Frontal cortex (tissue), 4 donors: ENCODE data around the gene AFMID. TPM values are rescaled to one million over a fixed set of nuclear protein-coding genes. Genes with fewer than 3 reads are reported as not detected.
A peak's percentile ranks its signal among the peaks of the same experiment; 100 is the strongest.
"Not testable (repeated sequence)": the region's sequence is repeated elsewhere in the genome, so short reads cannot be mapped to it uniquely, and the experiment has no call there.

Source experiments
- DNase-seq, 2 donors: peaks; one replicate each; pipeline ENCODE4 v3.0.0; 2012; ENCODE audit warnings: low spot score in 2 of 2
- FAIRE-seq: peaks from 2 replicates; lab custom pipeline; 2012; peaks lifted over from hg19 to GRCh38; lab: Jason Lieb, UNC
- small RNA-seq: library from RNA; depleted of rRNA; stranded (forward); fragments of <200 nt; gene quantifications from one replicate; pipeline ENCODE3, GENCODE V24; 2014
- total RNA-seq: library from RNA; depleted of rRNA; stranded (reverse); fragments of >200 nt; gene quantifications from one replicate; pipeline ENCODE4 v1.2.3, GENCODE V29; 2014
- donor health status: control.
- donor health status: control.
- donor health status: control.

AFMID gene
- total RNA-seq, 1 donor from 2014 or later = 33.4 TPM

DNA sequence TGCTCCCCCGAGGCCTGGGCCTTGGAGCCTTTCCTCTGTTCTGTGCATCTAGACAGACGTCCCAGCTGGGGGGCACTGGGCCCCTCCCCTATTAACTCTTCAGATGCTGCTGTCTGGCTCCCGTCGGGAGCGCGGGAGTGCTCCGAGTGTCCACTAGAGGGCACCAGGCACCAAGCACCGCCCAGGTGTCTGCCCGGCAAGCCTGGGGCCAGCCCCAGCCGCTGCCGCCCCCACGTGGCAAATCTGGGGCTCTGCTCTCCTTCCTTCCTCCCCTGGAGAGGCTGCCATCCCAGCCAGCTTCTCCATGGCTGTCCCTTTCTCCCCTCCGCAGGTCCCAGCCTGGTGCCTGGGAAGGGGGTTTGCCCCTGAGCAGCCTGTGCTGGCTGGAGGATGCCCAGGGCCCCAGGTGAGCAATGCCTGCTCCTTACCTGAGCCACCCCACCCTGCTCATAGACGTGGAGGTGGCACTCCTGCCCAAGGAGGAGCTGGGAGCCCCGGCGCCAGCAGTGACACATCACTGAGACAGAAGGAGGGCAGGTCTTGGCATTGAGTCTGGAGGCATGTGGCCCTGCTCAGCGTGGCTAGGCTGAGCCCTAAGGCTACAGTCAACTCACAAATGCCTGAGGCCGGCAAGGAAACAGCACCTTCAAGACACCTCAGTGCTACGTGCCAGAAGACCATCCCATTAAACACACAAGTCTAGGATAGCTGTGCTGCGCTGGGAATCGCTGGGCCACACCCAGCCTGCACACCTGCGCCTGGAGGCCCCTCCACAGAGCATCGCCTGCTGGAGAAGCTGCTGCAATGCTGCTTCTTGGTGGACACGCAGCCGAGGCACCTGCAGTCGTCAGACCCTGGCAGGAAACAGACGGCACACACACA lies 64.0 kb downstream of the AFMID start:
- FAIRE-seq (no peak), DNase-seq (peak; percentile 85 to 95)

DNA sequence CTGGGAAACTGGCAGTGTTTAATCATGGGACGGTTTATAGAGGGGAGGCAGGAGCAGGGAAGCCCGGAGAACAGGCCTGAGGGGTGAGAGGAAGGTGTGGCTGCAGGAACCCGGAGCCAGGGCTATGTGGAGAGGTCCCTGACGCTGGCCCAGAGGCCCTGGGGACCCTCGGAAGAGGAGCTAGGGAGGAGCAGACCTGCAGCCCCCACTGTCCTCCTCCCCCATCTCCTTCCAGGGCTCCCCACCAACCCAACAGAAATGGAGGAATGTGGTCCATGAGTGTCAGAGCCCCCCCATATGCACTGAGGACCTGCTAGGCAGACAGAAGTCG lies 64.6 kb downstream of the AFMID start:
- FAIRE-seq = no peak
- DNase-seq = no peak

DNA sequence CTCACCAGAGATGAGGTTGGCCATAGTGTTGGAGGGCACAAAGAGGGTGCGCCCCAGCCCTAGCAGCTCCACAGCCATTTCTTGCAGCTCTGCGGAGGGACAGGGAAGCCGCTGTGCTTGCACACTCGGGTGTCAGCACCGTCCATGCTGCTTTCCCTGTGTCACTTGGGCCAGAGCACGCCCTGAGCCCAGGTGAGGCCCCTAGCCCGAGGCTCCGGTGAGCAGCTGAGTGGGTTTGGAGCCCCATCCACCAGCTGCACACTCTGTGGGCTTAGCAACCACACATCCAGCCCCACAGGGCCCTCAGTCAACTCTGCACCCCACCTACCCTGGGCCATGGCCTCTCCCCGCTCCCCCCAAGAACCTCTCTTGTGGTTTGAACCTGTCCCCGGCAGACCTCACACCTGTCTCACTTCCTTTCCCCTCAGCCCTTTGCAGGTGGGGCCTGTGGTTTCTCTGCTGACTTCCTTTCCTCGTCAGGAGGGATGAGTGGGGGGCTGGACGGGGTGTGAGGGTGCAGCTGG lies 65.0 kb downstream of the AFMID start:
- no peak for FAIRE-seq
- no peak for DNase-seq

DNA sequence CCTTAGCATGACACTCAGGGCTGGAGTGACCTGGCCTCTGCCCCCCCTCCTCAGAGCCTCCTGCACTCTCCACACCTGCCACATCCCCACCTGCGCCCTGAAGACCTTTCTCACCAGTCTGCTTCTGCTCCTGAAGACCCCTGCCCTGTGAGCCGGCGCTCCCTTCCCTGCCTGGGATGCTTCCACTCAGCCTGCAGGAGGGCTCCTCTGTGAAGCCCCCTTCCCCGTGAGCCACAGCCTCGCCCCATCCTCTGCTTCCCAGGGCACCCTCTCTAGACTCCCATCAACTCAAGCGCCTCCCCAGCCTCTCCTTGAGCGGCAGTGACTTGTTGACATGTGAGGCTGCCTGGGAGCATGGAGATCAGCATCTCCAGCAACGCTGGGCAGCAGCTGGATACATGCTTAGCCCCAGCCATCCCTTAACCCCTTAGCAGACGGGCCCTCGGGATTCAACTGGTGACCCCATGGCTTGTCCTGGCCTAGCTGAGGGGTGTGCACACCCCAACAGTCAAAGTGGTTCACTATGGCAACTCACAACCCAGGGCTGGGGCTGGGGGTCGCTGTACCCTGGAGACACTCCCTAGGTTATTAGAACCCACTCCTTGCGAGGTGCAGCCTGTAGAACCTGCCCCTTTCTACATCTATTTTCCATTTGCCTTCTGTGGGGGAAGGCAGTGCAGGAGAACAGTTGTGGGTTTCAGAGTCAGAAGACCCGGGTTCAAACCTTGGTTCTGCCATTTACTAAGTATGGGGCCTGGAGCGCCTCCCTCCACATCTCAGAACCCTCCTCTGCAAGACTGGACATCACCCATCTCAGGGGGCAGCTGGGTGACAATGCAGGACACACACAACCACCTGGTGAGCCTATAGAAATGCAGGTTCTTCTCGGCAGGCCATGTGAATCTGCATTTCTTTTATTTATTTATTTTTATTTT lies 65.8 kb downstream of the AFMID start:
- FAIRE-seq = no peak
- no peak for DNase-seq

DNA sequence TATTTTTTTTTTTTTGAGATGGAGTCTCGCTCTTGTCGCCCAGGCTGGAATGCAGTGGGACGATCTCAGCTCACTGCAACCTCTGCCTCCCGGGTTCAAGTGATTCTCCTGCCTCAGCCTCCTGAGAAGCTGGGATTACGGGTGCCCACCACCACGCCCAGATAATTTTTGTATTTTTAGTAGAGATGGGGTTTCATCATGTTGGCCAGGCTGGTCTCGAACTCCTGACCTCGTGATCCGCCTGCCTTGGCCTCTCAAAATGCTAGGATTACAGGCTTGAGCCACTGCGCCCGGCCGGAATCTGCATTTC lies 66.4 kb downstream of the AFMID start:
- not testable (repeated sequence) for FAIRE-seq, DNase-seq

DNA sequence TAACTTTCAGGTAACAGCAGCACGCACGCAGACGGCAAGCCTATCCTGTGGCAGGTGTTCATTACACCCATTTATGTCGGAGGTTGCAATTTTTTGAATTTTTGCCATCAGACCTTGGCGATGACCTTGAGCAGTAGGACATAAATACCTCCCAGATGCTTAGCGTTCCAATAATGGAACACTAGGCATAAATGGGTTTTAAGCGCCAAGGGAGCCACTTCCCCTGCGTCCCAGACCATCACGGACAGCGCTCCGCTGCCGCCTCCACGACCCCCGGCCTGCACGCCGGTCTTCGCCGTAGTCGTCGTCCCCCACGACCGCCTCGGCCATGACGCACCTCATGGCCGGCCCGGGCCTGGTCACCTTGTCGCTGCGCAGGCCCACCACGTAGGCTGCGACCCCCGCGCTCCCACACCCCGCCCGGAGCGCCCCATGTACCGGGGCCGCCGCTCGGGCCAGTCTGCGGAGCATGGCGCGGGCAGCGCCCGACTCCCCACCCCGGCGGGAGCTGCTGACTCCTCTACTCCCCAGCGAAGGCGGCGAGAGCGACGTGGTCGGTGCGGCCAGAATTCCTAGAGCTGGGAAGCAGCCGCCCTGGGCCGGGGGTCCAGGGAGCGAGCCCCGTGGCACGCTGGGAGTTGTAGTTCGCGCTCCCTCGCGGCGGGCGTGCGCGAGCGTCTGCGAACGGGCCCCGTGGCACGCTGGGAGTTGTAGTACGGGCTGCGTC lies 66.9 kb downstream of the AFMID start:
- FAIRE-seq (no peak), DNase-seq (peak; percentile 90 to 94)

DNA sequence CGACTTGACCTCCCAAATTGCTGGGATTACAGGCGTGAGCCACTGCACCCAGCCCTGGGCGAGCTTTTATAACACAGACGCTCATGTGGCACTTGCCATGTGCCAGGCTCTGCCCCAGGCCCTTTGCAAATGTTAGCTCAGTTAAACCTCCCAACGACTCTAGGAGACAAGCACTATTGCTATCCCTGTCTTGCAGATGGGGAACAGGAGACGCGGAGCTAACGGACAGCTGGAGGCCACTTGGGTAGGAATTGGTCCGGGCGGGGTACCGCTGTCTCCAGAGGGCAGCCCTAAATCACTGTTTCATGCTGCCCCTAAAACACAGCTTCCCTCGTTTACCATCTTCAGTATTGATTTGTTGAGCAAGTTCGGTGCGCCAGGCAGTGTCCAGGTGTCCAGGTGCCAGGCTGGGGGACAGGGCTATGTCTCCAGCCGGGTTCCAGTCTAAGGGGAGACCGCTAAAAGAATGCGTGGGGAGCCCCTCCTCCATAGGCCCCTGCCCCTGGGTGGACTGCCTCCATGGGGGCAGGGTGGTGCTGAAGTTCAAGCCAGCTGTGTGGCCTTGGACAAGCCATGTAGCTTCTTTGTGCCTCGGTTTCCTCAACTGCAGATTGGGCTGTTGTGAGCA lies 68.0 kb downstream of the AFMID start:
- DNase-seq (no peak), FAIRE-seq (no peak)

GRCh38 chr17:78255953-78256706 lies 69.0 kb downstream of the AFMID start:
- no peak for DNase-seq
- FAIRE-seq = no peak

DNA sequence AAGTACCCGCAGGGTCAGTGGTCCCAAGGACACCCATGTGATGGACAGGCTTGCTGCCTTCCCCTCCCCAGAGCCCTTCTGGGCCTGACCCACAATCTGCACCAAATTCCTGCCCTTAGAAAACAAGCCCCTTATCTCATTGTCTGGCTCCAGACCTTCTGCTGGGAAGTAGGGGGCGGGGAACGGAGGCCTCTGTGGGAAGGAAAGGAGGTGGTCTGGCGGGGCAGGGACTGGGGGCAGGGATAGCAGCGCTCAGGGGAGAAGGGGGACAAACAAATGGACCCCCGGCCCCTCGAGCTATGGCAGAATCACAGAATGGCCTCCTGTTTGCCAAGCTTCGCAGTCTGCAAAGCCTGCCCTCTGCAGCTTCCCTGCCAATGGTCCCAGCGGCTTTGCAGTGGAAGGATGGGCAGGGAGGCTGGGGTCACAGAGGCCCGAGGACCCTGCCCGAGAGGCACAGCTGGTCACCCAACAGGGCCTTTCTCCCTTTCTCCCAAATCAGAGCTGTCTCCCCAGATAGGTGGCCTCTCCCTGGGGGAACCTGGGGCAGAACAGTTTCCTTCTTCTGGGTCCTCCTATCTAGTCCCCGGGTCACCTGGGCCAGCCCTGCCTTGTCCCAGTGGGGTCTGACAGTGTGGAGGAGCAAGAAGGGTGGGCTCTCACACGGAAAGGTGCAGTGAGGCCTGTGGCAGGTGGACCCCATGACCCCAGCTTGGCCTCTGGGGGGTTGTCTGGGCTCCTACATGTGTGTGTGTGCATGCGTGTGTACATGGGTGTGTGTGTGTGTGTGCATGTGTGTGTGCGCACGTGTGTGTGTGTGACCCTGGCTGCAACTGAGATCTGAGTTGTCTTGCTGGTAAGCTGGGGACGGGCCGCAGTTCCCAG lies 69.8 kb downstream of the AFMID start:
- FAIRE-seq (no peak), DNase-seq (no peak)

Small RNA genes within 50 kb of the gene (small RNA-seq; reads per million reads assigned to genes)
- not detected for gene AC087645.1

Other genes starting within 250 kb of the AFMID start
- gene TNRC6C, start 228.7 kb upstream of the AFMID start, total RNA-seq = 26.9 TPM
- gene TMC6, start 58.6 kb upstream of the AFMID start, total RNA-seq = 2.0 TPM
- 0.41 TPM for gene TMC8, start 56.6 kb upstream of the AFMID start, total RNA-seq
- gene C17orf99, start 41.0 kb upstream of the AFMID start, total RNA-seq = 2.0 TPM
- gene SYNGR2, start 18.8 kb upstream of the AFMID start, total RNA-seq = 6.1 TPM
- gene TK1, start 310 bp upstream of the AFMID start, total RNA-seq = 3.7 TPM
- gene BIRC5, start 26.9 kb downstream of the AFMID start, total RNA-seq = 6.9 TPM
- not detected for gene TMEM235, start 44.3 kb downstream of the AFMID start, total RNA-seq
- 5.3 TPM for gene SOCS3, start 172.7 kb downstream of the AFMID start, total RNA-seq
- 18.8 TPM for gene PGS1, start 191.3 kb downstream of the AFMID start, total RNA-seq